ENCODE results near the gene TMCO4.

TMCO4 gene

DNA sequence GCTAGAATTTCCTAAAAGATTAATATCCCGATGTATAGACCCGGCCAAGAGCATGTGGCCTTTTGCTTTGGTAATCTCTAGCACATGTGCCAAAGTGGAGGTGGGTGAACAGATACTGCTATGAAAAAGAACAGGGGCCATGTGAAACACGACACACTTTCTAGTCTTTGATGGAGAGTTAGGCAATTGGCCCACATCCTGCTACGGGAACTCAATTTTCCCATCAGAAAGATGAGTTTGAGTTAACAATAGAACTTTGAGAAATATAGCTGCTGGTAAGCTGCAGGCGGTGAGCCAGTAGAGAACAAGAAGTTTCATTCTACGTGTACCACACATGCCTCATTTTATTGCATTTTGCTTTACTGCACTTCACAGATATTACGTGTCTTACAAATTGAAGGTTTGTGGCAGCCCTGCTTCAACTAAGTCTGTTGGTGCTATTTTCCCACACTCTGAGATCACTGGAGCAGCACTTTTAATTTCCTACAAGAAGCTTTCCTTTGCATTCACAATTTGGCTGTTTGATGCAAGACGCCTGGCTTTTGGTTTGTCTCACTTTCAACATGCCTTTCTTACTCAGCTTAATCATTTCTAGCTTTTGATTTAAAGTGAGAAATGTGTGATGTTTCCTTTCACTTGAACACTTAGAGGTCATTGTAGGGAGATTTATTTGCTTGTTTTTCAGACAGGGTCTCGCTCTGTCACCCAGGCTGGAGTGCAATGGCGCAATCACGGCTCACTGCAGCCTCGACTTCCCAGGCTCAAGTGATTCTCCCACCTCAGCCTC lies 88.7 kb downstream of the TMCO4 start:
- DNase-seq, result no peak

DNA sequence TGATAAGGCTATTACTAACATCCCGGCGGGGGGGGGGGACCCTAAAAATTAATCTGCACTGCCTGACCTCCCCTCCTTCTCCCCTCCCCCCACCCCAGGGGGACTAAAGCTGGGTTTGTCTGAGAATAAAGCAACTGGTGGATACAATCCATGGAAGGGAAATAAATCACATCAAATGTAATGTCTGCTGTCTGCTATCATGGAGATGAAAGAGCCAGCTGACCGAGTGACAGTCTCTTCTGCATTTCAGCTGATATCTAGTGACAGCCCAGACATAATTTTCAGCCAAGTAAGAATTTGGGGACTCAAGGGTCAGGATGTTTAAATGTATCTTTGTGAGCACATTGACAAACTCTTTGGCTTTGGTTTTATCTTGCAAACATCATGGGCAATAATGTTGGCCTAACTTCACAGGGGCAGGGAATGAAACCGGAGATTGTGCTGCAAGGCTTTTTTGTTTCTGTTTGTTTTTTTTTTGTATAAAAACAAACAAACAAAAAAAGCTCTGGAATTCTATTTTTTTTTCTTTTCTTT lies 90.4 kb downstream of the TMCO4 start:
- no peak for DNase-seq

DNA sequence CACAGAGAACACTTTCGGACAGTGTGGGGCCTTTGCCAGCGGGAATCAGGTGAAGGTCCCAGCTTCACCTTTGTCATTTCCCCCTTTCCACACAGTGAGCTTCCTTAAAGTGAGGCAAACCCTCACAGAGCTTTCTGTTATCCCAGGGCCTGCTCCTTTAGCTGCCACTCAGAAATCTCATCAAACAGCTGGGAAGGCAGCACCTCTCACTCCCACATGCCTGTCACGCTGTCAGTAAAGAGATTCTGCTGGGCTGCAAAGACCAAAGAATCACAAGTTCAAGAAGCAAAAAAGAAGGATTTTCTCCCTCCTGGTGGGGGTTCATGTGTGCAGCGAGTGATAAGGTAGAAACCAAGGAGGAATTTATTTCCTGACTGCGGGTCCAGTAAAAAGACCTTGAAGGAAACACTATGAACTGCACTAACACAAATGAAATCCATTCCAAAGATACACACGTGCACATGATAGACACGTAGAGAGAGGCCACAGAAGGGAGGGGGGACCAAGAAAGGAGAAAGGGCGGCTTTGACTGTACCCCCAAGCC lies 91.1 kb downstream of the TMCO4 start:
- no peak for DNase-seq

DNA sequence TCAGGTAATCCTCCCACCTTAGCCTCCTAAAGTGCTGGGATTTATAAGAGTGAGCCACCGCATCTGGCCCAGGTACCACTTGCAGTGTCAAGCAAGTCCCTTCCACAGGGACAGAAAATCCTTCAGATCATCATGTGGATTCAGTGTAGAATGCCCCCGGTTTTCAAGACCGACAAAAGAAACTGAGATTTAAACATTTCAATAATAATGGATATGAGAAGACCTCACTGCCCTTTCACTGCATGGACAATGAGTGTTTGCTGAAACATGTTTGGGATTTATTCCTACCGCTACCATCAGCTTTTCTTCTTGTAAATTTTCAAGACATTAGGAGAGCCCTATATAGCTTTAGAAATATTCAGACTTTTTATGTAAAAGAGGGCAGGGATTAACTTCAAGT lies 93.6 kb downstream of the TMCO4 start:
- DNase-seq, result no peak

DNA sequence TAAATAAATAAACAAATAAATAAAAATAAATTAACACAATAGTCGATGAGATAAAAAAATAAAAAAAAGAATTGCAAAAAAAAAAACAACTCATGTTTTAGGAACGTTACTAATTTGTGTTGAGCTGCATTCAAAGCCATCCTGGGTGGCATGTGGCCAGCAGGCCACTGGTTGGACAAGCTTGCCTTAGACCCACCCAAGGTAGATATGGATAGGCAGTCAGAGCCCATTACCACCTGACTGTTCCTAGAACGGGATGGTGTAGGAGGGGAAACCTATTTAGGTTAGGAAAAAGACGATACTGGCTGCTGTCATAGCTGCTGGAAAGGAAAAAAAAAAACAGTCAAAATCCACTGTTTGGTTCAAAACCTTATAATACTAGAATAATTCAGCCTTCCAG lies 94.3 kb downstream of the TMCO4 start:
- no peak for DNase-seq

DNA sequence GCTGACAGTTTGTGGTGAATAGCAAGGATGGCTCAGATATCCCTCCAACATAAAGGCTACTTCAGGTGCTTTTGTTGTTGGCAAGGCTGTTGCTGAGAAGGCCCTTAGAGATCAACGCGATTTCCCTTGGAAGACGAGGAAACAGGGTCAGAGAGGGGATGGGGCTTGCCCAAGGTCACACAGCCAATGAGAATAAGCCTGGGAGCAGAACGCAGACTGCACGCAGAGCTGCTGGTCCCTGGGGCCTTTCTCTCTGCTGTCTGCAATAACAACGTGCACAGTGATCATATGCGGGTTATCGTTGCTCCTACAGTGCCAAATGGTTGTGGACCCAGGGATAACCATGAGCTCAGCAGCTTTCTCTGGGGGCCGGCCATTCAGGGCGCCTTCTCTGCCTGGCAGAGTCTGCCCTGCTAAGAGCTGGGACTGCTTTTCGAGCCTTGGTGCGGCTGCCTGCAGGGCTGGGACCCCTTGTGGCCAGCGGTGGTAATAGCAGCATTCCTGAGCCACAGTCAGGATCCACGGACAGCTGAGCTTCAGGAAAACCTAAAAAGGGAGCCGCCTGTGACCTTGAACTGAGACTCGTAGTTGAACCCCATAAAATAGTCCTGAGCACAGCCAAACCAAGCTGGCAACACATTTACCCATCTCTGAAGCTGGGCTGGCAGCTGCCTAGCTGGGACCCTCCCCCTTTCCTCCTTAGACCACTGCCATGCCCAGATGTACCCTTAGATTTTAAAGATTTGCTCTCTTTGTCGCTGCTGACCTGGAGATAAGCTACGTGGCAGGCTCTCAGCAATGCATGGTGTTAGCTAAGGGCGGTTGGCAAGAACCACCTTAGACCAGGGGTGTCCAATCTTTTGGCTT lies 95.2 kb downstream of the TMCO4 start:
- peak; percentile 50 for DNase-seq

DNA sequence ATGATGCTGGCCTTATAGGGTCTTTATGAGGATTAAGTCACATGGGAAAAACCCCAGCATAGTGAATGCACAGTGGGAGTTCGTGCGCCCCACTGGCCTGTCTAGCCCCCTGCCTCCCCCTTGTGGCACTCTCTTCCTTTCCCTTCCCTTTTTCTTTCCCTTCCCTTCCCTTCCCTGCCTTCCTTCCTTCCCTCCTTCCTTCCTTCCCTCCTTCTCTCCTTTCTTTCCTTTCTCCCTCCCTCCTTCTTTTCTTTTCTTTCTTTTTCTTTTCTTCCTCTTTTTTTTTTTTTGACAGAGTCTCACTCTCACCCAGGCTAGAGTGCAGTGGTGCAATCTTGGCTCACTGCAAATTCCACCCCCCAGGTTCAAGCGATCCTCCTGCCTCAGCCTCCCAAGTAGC lies 96.4 kb downstream of the TMCO4 start:
- no peak for DNase-seq

DNA sequence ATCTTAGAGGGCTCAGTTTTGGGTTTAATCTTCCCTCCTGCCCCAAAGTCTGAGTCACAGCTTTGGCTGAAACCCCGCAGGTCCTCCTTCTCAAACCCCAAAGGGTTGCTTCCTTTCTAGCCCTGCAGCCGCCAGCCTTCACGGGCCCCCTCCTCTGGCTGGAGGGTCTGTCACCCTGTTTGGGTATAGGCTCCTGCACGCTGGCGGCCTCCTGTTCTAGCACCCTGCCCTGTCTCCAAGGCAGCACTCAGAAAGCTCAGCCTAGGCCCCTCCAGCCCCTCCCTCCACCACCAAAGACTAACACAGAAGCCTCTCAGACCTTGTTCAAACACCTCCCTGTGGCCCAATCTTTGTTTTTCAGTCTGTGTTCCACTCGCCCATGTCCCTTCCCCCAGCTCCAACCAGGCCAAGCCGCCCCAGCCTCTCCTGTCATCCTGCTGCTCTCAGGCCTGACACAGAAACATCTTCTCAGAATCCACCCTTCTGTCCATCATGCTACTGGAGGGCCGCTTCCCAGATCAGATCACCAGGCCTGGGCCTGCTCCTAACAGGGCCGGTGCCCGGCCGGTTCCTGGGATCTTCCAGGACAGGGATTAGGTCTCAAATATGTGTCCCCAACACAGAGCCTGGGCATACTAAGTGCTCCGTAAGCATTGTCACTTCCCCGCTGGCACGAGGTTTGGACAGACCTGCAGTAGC lies 99.5 kb downstream of the TMCO4 start:
- no peak for DNase-seq

DNA sequence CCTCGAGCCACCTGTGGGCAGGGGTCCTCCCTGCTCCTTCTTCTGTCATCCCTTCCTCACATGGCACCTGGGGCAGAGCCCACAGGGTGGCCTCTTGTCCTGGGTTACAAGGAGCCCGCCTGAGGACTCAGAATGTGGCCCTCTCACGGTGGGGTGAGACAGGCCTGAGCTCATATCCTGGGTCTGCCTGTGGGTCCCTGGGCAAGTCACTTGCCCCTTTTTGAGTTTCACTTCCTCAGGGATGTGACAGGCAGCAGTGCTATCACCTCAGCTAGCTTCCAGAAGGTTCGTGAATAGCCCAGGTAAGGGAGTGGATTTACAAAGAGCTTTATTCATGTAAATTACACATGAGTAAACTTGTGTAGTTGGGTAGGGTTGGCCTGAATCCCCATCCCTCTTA lies 101.5 kb downstream of the TMCO4 start:
- DNase-seq, result no peak

DNA sequence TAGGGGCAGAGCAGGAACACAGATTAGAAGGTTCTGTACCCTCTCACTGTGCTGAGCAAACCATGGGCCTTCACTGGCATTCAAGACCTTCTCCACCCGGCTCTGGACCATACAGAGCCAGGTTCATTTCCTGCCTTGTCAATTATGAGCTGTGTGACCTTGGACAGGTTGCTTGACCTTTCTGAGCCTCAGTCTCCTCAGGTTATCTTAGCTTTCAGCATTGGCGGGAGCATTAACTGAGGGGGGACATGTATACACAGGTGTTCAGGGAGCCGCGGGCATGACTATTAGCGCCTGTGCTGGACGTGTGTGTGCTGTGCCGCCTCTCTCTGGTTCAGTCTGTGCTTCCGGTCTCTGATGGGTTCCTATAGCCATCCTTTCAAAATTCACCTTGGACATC lies 102.9 kb downstream of the TMCO4 start:
- no peak for DNase-seq

DNA sequence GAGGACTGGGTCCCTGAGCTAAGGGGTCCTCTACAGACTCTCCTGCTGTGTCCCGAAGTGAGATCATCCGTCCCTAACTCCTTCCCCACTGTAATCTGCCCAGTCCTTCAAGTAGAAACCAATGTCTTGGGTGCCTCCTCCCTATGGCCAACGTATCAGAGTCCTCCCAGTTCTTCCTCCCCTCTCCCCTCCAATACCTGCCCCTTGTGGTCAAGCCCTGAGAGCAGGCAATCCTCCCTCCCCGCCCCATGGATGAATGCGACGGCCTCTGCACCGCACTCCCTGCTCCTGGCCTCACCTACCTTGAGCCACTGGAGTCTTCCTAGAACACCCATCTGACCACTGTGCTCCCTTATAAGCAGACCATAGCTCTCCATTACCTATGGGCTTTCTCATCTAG lies 103.9 kb downstream of the TMCO4 start:
- no peak for DNase-seq

DNA sequence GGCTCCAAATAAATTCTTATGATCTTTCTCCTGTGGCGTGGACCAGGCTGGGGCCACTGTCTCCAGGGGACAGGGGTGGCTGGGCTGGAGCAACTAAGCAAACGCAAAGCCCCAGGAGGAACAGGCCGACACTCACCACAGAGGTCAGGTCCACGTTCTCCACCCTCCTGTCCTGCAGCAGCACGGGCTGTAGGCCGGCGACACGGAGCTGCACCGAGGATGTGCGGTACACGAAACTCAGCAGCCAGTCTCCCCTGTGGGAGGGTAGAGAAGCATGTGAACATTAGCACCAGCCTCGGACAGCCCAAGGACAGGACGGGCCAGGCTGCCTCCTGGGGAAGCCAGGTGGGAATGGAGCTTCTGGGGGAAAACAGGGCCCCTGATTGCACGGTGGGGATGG lies 105.4 kb downstream of the TMCO4 start:
- no peak for DNase-seq

DNA sequence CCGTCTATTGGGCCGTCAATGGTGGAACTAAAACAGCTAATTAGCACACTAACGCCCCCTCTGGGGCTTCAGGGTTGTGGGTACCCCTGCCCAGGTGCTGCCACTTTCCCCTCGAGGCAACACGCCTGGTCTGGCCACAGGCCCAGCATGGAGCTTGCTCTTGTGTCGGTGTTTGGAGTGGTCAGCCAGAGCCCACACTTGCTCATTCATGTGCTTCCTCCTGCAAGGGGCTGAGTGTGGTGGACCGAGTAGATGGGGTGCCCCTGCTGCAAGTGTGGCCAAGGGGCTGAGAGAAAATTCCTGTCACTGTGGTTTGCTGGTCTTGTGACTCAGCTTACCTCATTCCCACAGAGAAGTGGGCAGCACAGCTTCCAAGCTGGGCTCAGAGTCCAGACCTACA lies 109.4 kb downstream of the TMCO4 start:
- DNase-seq, result no peak

DNA sequence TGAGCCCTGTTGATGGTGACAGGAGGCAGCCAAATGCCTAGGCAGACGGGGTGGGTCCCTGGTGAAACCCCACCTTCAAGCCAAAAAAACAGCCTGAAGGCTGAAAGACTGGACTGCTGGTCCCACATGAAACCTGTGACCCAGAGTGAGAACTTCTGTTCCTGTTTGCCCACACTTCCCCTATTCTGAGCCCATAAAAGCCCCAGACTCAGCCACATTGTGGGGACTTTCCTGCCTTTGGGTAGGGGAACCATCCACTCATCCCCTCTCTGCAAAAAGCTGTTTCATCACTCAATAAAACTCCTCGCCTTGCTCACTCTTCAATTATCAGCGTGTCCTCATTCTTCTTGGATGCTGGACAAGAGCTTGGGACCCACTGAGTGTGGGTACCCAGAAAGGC lies 109.9 kb downstream of the TMCO4 start:
- no peak for DNase-seq

DNA sequence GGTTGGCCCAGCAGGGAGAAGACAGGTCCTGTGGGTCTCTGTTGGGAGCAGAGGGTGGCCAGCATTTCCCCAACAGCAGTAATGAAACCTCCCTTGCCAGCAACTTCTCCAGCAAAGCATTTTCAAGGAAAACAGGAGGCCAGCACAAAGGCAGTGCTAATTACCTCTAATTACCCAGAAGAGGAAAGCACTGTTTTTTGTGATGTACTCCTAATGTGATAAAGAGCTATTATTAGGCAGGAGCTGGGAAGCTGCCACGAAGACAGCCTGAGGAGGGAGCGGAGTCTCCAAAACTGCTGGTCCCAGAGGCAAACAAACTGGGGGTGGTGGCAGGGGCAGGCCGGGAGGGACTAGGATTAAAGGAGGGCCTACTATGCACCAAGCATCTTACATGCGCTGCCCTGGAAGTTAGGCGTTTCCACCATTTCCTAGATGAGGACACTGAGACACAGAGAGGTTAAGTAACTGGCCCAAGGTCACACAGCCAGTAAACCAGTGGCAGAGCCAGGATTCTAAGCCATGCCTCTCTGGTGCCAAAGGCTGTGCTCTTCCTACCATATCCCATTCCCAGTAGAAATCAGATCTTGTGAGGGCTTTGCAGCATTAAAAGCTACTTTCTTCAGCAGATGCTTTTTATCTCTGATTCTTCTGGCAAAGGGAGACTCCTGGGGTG lies 110.5 kb downstream of the TMCO4 start:
- DNase-seq, result peak; percentile 86

DNA sequence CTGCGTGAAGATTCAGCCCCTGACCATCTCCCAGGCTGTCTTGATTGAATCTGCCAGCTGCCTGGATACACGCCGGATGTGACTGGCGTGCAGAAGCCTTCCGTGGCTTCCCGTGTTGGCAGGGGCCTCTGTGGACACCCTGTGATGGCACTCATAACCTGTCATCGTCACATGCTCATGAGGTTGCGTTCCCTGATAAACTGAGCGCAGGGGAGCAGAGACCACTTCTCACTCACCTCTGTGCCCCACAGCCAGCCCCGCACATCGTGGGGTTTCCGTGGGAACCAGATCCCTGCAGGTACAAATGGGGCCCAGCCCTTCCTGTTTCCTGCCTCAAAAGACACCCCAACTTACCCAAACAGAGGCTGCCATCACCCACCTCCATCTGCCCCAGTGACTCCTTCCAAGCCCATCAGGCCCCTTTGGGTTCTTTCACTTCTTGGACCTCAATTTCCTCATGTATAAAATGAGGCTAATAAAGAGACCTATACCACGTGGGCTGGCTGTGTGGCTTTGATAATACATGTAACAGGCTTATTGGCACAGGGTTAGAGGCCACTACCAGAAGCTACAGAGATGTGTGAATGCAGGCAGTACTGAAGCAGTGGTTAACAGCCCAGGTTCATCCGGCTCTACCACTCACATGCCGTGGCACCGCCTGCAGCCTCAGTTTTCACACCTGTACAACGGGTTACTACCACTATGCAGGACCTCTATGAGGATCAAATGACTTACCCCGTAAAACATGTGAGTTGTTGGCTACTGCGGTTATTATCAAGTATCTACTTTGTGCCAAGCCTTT lies 111.5 kb downstream of the TMCO4 start:
- DNase-seq, result no peak

DNA sequence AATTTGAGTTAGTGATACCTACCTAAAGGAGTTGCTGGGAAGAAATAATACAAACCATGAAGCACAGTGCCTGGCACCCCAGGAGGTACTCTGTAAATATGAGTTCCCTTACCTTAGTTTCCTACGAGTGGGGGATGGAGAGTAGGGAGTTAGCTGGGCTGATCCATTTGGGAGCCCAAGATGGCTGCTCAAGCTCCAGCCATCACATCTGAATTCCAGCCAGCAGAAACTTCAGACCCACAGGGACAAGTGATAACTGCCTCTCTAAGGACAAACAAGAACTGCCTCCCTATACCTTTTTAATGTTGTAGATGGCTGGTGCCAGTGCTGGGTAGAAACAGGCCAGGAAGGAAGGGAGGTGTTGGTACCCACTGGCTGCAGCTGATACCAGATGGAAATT lies 112.3 kb downstream of the TMCO4 start:
- no peak for DNase-seq

DNA sequence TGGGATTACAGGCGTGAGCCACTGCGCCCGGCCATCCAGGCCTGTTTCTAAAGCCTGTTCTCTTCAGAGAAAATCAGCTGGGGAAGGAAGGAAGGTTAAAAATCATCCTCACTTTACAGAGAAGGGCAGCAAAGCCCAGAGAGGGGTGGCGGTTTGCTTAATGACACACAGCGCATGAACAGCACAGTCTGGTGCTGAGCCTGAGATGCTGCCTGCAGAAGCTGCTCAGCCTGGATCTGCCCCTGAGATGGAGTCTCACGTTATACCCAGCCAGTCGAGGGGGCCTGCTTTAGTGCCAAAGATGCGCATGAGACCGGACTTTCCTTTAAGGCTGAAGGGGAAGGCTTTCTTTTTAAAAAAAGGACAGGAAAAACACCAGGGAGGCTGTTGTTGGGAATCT lies 113.7 kb downstream of the TMCO4 start:
- no peak for DNase-seq

DNA sequence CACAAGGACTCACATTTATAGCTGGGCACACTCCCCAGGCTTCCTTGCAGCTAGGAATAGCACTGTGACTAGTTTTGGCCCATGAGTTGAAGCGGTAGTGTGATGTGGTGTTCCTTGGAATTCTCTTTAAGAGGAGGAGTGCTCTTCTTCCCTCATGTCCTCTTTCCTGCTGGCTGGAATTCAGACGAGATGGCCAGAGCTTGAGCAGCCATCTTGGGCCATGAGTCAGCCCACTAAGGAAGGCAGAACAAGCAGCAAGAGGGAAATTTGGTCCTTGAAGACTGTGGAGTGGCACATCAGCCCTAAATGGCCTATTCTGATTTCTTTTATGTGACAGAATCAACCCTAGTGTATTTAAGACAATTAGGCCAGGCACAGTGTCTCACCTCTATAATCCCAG lies 115.0 kb downstream of the TMCO4 start:
- no peak for DNase-seq

DNA sequence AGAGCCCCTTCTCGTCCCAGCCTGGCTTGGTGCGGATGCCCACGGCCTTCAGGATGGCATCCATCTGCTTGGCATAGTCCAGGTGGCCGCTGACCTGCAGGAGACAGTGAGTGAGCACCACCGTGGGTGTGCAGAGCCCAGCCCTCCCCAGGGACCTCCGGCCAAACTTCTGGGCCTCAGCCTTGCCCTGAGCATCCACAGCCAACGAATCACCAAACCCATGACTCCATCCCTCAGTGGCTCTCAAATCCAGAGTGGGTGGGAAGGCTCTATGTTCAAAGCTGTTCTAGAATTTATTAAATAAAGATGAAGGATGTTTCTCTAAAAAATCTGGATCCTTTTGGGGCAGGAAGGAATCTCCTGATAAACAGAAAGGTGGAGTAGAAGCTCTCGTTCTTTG lies 116.4 kb downstream of the TMCO4 start:
- no peak for DNase-seq

DNA sequence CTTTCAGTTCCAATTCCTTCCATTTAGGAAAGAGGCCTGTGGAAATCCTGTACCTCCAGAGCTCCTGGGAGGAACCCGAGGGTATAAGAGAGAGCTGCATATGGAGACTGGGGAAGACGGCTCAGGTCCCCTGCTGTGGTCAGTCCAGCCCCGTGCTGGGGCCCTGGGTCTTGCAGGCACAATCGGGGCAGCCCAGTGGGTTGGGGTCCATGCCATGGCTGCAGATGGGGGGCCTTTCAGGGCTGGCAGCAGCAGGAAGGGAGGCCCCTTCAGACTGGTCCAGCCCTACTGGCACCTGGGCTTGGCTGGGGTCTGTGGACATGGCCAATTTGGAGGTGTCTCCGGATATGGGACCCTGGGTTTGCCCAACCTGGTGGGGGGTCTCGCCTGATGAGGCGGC lies 116.8 kb downstream of the TMCO4 start:
- no peak for DNase-seq

DNA sequence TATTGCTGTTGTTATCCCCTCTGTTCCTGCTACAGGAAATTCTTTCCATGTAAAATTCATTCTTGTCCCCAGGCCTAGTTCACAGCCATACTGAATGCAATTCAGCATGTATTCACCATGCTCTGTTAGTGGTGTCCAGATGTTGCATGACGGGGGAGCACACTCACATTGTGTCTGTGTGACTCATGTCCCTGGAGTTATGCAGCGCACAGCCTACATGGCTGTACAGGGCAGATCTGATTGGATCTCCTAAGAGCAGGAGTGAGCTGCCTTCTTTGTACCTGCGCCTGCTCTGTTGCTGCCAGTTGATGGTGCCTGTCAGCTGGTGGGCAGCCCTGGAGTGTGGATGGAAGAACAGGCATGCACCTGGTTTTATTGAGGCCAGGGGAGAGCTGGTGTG lies 117.5 kb downstream of the TMCO4 start:
- DNase-seq, result no peak

Measured in NCI-H1105 treated with DMSO at 0.1 percent for 48 hours (cell line).